Measurements from ENCODE around the gene SURF4.

SURF4 gene

GRCh38 chr9:133356391-133357091 is 19.3 kb downstream of the SURF4 start, which contains the start of the genes SURF1 and SURF2:
Gene SURF1 (minus strand): TSS chr9:133356487. CDS start chr9:133356453, 34 bp downstream.
Gene SURF2 (plus strand): TSS chr9:133356550. CDS start chr9:133356593, 43 bp downstream.
- no peak for DNase-seq (ENCODE audit: extremely low read depth, low read depth)
- no peak for TF ChIP-seq CTCF (IDR thresholded peaks at IDR 0.05; ENCODE audit: low read depth, low read length)

GRCh38 chr9:133355881-133356357 is 19.9 kb downstream of the SURF4 start:
- TF ChIP-seq CTCF (IDR thresholded peaks at IDR 0.05; ENCODE audit: low read depth, low read length): no peak
- no peak for DNase-seq (ENCODE audit: extremely low read depth, low read depth)

GRCh38 chr9:133354766-133355165 is 21.1 kb downstream of the SURF4 start:
- no peak for TF ChIP-seq CTCF (IDR thresholded peaks at IDR 0.05; ENCODE audit: low read depth, low read length)
- no peak for DNase-seq (ENCODE audit: extremely low read depth, low read depth)

GRCh38 chr9:133353548-133353947 is 22.3 kb downstream of the SURF4 start:
- no peak for DNase-seq (ENCODE audit: extremely low read depth, low read depth)
- TF ChIP-seq CTCF (IDR thresholded peaks at IDR 0.05; ENCODE audit: low read depth, low read length): no peak

- DNase-seq (ENCODE audit: extremely low read depth, low read depth): no peak
- no peak for TF ChIP-seq CTCF (IDR thresholded peaks at IDR 0.05; ENCODE audit: low read depth, low read length)
Observed at GRCh38 chr9:133352635-133353340, 23.1 kb downstream of the SURF4 start.

- no peak for DNase-seq (ENCODE audit: extremely low read depth, low read depth)
- TF ChIP-seq CTCF (IDR thresholded peaks at IDR 0.05; ENCODE audit: low read depth, low read length): peak; percentile 56
Observed at GRCh38 chr9:133351908-133352634, 23.8 kb downstream of the SURF4 start.

Measured in AG09319 (cell line).